ENCODE data around the gene UQCC2.

UQCC2 gene

DNA sequence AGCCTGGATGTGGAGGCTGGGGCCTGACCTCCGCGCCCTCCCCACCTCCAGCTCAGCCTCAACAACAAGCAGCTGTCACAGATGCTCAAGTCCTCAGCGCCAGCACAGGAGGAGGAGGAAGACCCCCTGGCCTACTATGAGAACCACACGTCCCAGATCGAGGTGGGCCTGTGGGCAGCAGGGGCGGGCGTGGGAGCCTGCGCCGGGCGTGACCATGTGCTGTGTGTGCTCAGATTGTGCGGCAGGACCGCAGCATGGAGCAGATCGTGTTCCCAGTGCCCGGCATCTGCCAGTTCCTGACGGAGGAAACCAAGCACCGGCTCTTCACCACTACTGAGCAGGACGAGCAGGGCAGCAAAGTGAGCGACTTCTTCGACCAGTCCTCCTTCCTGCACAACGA is 23.5 kb downstream of the UQCC2 start:
- no peak for DNase-seq

DNA sequence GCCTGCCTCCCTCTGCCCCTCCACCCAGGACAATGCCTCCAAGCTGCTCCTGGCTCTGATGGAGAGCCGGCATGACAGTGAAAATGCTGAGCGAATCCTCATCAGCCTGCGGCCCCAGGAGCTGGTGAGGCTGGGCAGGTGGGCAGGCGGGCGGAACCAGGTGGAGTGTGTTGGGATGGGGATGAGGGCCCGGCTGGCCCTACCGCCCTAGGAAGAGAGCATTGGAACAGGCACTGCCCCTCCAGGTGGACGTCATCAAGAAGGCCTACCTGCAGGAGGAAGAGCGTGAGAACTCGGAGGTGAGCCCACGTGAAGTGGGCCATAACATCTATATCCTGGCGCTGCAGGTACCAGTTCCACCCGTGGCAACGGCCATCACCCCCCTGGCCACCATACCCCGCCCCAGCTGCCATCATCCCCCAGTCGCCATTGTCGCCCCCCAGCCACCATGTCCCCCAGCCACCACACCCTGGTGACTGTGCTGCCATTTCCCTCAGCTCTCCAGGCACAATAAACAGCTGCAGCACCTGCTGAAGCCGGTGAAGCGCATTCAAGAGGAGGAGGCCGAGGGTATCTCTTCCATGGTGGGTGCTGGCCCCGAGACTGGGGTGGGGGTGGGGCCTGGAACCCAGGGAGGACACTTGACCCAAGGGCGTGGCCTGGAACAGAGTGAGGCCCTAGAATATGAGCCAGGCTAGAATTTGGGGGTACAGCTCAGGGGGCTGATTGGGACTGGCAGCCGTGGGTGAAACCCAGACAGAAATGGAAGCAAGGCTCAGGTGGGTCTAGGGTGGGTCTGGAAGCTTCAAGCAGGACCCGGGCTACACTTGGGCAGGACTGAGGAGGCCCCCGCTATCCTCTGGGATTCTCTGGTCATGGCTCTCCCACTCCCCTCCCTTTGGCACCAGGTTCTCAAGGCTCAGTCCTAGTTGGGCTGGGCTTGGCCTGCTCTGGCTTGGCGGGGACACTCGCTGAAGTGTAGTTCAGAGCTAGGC is 24.2 kb downstream of the UQCC2 start:
- DNase-seq = no peak

DNA sequence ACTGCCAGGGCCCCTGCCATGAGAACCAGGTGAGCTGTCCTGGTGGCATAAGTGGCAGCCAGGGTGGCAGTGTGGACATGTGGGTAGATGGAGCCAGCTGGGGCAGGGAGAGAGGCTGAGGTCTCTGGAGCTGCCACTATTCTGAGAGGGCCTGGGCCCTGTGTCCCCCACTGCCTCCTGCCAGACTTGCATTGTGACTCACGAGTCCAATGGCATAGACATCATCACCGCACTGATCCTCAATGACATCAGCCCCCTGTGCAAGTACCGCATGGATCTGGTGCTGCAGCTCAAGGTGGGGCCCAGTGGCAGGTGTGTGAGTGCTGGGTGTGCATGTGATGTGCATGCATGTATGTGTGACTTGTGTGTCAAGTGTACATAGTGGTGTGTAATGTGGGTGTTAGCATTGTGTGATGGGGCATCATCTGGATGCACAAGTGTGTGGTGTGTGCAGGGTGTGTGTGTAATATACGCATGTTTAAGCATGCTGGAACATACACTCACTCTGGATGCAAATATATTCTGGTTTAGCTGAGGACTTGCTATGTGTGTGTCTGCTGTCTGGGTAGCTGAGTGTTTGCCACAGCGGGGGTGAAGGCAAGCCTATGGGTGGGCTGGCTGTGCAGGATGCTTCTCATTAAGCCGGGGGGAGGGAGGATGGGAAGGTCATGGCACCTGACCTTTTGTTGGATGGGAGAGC is 25.1 kb downstream of the UQCC2 start:
- no peak for DNase-seq

DNA sequence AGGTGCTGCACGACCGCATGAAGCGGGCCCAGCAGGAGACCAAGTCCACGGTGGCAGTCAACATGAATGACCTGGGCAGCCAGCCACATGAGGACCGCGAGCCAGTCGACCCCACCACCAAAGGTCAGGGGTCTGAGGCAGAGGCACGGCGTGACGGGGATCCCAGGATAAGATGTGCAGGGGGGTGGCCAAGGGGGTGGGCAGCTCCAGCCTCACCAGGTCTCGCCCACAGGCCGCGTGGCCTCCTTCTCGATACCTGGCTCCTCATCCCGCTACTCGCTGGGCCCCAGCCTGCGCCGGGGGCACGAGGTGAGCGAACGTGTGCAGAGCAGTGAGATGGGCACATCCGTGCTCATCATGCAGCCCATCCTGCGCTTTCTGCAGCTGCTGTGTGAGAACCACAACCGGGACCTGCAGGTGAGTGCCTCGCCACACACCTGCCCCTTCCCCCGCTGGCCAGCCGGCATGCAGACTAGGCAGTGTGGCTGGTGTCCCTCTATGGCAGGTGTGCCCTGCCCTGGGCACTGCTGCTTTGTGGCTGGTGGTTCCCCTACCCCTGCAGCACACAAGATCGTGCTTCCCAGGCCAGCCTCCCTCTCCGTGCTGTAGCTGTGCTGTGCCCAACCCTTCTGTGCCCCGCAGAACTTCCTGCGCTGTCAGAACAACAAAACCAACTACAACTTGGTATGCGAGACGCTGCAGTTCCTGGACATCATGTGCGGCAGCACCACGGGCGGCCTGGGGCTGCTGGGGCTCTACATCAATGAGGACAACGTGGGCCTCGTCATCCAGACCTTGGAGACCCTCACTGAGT is 25.9 kb downstream of the UQCC2 start:
- DNase-seq = no peak

DNA sequence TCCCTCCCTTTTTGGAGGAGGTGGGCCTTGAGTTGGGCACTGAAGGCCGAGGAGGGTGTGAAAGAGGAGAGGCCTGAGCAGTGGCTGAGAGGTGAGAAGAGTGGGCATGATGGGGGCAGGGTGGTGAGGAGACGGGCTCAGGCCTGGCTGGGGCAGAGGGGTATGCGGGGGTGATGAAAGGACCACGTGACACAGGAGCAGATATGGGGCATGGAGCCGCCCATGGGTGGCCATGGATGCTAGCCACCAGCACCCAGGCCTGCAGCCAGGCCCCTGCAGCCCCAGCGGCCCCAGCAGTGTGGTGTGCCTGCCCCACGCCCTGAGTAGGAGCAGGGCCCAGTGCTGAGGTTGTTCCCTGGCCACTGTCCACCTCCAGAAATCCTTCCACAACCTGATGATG is 26.5 kb downstream of the UQCC2 start:
- DNase-seq = no peak

DNA sequence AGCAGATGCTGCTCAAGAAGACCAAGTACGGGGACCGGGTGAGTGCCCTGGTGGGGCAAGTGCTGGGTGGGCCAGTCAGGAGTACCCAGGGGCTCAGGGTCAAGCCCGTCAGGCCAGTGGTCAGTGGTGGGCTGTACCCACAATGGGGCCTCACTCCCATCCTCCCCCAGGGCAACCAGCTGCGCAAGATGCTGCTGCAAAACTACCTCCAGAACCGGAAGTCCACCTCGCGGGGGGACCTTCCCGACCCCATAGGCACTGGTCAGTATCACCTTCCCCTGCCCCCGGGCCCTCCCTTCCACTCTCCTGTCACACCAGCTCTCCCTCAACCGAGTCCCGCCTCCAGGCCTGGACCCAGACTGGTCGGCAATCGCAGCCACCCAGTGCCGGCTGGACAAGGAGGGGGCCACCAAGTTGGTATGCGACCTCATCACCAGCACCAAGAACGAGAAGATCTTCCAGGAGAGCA is 27.0 kb downstream of the UQCC2 start:
- DNase-seq = no peak

DNA sequence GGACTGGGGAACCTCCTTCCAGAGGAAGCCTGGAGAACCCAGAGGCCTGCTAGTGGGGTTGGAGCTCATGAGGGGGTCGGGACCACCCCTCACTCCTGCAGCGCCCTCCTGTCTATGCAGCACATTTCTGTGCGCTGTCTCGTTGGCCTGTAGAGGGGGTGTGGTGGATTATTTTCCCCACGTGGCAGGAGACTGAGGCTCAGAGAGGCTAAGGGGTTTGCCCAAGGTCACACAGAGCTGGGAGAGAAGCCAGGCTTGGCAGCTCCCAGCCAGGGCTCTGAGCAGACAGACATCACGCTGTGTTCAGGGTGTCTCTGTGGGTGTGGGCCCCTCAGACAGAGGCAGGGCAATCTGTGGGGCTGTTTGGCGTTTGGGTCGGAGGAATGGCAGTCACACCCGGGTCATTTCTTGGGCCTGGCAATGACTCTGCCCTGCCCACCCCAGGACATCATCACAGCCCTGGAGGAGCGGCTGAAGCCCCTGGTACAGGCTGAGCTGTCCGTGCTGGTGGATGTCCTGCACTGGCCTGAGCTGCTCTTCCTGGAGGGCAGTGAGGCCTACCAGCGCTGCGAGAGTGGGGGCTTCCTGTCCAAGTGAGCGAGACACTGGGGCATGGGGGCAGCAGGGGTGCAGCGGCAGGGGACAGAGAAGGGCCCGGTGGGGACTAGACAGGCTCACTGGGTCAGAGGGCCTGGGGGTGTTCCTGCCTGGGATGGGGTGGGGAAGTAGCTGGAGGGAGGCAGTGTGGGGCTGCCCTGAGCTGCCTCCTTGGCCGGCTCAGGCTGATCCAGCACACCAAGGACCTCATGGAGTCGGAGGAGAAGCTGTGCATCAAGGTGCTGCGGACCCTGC is 27.7 kb downstream of the UQCC2 start:
- no peak for DNase-seq

DNA sequence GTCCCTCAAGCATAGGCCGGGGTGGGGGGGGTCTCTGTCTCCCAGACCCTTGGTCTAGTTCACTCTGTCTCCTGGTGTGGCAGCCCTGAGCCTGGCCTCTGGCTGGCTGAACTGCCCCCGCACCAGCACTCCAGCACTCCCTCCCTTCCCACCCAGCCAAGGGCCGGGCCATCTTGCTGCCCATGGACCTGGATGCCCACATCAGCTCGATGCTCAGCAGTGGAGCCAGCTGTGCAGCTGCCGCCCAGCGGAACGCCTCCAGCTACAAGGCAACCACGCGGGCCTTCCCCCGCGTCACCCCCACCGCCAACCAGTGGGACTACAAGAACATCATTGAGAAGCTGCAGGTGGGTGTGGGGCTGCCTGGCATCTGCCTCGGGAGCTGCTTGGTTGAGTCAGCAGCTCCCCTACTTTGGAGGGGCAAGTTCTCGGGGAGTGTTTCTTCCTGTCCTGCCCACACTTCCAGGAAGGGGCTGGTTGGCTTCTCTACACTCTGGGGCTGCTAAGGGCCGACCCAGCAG is 28.4 kb downstream of the UQCC2 start:
- DNase-seq = no peak

DNA sequence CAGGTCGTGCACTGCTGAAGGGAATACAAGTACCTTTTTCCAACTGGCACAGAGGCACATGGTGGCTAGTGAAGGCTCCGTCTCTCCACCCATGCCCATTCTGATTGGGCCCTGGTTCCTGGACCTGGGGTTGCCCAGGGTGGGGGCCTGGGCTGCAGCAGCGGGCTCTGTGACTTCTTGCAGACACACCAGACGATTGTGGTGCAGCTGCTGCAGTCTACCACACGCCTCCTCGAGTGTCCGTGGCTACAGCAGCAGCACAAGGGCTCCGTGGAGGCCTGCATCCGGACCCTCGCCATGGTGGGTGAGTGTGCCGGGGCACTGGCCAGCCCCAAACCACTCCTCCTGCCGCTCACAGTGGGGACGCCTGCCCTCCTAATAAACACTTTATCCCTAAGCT is 29.2 kb downstream of the UQCC2 start:
- DNase-seq = no peak

DNA sequence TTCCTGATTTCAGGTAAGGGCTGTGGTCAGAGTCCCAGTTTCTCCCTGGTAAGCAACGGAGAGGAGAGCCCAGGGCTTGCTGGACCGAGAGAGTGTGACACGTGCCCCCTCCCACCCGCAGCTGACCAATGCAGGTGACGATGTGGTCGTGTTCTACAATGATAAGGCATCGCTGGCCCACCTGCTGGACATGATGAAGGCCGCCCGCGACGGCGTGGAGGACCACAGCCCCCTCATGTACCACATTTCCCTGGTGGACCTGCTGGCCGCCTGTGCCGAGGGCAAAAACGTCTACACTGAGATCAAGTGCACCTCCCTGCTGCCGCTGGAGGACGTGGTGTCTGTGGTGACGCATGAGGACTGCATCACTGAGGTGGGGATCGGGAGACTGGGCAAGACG is 31.7 kb downstream of the UQCC2 start:
- DNase-seq = no peak

DNA sequence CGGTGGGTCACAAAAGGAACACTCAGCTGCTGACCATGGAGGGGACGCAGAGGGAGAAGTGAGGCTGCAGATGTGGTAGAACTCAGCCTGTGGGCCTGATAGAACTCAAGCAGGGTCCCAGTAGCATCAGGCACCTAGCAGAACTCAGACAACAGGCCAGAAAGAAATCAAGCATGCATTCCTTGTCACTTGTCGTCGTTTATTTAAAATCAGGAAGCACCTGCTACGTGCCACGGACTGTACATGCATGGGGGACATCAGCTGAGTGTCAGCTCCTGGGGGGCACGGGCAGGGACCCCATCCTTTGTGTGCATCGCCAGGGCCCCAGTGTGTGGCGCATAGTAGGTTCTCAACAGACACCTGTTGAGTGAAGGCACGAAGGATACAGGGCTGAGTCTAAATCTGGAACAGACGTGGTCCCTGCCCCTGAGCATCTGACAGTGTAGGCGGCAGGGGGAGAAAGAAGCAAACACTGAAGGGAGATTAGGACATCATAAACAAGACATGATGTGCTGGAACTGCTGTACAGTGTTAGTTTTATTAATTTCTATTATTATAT is 32.5 kb downstream of the UQCC2 start:
- DNase-seq = no peak

DNA sequence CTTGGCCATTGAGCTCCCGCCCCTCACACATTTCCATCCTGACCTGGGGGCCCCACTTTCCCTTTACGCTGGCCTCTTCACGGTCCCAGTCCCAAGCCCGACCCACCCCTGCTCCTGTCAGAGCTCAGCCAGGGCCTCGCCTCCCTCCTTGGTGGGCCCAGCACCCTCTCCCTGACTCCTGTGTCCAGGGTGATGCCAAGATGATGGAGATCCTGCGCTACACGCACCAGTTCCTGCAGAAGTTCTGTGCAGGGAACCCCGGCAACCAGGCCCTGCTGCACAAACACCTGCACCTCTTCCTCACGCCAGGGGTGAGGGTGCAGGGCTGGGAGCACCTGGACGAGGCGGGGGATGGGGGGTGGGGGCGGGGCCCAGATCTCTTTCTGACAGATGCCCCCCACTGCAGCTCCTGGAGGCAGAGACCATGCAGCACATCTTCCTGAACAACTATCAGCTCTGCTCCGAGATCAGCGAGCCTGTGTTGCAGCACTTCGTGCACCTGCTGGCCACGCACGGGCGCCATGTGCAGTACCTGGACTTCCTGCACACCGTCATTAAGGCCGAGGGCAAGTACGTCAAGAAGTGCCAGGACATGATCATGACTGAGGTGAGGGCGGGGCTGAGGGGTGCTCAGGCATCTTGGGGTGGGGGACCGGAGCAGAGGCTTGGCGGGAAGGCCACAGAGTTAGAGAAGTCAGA is 33.1 kb downstream of the UQCC2 start:
- no peak for DNase-seq

DNA sequence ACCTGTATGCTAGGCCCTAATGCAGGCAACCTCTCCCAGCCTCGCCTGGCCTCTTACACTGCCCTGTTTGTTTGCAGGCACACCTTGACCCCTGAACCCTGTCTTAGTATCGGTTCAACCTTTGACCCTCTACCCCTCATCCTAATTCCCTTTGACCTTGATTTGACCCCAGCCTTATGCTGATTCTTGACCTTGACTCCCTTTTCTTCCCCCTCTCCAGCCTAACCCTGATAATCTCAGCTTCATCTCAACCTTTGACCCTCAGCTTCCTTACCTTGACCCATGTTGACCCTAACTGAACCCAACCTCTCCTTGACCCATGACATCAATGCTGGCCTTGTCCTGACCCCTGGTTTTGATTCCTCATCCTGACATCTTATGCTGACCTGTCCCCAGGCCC is 33.8 kb downstream of the UQCC2 start:
- DNase-seq = no peak

DNA sequence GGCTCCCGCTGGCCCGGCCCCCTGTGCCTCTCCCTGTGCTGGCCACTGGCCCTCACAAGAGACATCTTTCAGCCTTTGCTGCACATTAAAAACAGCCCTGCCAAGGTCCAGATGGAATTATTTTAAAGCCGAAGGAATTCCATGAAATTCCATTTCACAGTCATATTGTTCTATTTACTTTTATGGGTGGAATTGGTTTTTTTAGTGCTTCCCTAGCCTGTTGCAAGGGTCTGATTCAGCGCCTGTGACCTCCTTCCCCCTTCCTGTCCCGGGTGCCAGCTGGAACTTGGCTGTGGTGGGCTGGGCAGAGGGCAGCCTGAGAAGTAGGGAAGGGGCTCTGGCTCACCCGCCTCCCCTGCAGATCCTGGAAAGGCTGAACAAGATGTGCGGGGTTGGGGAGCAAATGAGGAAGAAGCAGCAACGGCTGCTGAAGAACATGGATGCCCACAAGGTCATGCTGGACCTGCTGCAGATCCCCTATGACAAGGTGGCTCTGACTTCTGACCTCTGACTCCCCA is 34.3 kb downstream of the UQCC2 start:
- no peak for DNase-seq

DNA sequence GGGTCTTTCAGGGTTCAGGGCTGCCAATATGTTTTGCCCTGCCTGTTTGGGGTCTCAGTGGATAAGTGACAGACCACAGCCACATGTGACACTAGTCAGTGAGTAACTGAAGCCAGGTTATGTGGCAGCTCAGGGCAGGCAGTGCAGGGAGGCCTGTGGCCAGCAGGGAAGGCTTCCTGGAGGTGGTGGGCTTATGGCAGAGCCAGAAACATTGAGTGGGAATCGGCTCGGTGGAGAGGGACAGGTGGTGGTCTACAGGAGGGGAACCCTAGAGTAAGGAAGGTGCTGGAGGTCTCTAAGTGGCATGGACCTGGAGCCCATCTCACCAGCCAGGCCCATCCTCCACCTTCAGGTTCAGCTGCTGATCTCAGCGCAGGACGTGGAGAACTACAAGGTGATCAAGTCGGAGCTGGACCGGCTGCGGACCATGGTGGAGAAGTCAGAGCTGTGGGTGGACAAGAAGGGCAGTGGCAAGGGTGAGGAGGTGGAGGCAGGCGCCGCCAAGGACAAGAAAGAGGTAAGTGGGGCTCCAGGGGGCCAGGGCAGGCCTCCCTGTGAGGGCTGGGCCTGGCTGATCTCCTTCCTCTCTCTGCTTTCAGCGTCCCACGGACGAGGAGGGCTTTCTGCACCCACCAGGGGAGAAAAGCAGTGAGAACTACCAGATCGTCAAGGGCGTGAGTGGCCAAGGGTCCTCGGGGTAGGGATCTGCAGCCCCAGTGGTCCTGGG is 34.9 kb downstream of the UQCC2 start:
- DNase-seq = no peak

DNA sequence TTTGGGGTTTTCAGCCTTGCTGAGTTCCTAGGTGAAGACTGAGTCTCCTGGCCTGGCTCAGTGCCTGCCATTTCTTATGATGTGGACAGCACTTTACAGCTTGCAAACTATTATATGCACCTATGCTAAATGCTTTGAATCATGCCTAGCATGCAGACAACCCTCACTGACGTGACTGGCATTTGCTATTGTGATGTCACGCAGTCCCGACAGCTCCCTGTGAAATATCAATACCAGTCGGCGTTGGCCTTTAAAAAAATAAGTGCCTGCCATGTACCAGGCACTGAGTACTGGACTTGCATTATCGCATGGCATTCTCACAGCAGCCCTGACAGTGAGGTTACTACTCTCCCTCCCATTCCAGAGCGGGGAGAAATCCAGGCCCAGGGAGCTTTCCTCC is 35.5 kb downstream of the UQCC2 start:
- no peak for DNase-seq

DNA sequence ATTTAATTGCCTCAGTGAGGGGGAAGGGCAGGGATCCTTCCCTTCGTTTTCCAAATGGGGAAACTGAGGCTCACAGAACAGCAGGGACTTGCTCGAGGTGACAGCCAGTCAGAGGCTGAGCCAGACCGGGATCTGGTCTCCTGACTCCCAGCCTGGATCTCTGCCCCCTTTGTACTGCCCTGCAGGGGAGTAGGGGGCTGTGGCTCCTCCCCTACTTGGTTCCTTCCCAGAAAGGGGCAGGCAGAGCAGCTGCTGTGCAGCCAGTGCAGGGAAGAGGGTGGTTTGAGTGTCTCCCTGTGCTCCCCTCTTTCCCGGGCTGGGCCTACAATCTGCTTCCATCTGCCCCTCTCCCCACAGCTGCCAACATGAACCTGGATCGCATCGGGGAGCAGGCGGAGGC is 37.6 kb downstream of the UQCC2 start:
- DNase-seq = no peak

DNA sequence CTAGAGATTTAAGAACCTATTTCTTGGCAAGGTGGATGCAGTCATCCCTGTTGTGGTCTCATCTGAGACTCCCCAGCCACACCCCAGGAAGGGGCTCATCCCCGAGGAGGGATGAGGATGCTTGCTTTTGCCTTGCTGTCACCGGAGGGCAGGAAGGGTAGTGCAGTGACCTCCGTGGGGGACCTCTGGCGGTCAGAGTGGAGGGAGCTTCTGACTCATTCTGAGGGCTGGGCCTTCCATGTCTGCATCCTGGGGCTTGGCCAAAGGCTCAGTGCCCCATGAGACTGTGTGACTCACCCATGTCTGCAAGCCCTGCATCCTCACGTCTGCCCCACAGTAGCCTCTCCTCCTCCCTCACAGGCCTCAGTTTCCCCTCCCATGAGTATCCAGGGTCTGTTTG is 38.7 kb downstream of the UQCC2 start:
- no peak for DNase-seq

DNA sequence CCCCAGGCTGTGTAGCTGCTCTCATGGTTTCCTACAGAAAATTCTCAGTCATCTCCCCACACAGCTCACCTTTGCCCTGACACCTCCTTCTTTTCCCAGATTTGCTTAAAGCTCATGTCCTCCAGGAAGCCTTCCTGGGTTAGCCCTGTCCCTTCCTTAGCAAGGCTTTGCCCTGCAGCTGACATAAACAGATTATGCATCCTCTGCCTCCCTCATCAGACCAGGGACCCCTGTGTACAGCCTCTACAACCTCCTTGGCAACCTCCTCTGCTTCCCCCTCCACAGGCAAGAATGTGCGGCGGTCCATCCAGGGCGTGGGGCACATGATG is 39.8 kb downstream of the UQCC2 start:
- no peak for DNase-seq
